NCI-H2107 (cell line): ENCODE results near the gene IL1B.
"Not testable (repeated sequence)": the region's sequence is repeated elsewhere in the genome, so short reads cannot be mapped to it uniquely, and the experiment has no call there.

ENCODE experiments used
- DNase-seq: peaks from one replicate; lab custom pipeline; 2025; lab: John Stamatoyannopoulos, UW

The IL1B gene

DNA sequence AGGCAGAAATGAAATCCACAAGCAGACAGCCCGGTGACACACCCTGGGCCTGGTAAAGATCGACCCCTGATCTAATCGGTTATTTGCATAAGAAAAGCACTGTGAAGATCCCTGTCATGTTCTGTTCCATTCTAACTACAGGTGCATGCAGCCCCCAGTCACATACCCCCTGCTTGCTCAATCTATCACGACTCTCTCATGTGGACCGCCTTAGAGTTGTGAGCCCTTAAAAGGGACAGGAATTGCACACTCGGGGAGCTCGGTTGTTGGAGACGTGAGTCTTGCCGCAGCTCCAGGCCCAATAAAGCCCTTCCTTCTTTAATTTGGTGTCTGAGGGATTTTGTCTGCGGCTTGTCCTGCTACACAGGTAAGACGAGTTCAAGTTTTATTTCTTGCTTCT lies 13.4 kb upstream of the IL1B start:
- DNase-seq: no peak

DNA sequence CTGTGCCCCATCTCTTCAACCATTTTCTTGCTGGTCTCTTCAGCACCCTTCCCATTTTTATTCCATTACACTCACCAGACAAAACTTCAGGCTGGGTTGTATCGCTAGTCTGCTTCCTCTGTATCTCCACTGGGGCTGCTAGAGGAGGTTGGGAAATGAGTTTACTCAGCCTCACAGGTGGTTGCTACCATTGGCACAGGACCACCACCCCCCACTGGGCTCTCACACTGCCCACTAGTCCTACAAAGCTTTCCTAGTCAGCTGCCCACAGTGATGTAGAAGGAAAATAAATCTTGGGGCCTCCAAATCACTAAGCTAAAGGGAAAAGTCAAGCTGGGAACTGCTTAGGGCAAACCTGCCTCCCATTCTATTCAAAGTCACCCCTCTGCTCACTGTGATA lies 12.3 kb upstream of the IL1B start:
- no peak for DNase-seq

DNA sequence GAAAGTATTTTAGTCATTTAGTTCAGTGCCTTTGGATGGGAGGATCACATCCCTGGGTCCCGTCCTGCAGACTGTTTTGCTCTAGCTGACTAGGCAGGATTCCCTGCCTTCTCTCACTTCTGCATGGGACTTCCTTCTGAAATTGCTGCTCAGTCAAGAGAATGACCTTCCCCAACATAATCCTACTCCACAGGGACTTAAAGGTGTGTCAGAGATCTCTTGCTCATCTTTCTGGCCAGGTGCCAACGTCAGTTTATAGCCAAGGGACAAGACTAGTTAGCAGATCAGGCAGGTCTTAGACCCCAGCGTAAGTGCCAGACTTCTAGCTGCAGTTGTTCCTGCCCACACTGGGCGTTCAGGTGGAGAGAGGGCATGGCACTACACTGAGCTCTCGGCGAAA lies 9.5 kb upstream of the IL1B start:
- DNase-seq: no peak

DNA sequence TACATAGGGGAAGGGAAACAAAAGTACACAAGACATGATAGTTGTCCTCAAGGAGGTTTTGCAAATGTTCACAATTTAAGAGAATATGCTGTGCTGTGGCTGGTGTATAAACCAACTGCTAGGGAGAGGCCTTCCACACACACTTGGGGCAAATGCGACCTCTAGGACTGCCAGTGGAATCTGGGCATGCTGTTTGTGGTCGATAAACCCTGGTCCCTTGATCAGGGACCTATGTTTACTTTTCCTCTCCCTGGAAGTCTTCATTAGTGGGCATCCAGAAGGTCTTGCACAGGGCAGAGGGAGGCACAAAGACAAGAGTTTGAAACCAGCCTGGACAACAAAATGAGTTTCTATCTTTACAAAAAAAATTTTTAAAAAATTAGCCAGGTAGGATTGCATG lies 7.3 kb upstream of the IL1B start:
- no peak for DNase-seq

DNA sequence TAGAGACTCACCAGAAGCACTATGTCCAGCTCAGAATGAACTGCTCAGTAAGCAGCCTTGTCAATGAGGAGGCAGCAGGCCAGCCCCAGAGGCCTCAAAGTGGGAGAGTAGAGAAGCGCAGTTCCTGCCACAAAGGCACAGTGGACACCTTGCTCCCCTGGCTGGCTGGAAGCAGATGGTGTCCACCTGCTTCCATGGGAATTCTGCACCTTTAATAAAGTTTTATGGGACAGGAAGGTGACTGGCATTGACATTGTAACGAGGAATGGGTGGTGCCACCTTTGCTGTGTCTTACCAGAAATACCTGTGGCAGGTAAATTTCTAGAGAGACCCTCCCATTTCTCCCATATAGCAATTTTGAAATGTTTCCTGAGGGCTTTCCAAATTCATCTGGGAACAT lies 6.7 kb upstream of the IL1B start:
- no peak for DNase-seq

- no peak for DNase-seq
Measured at GRCh38 chr2:112841295-112842044, 4.9 kb upstream of the IL1B start.

DNA sequence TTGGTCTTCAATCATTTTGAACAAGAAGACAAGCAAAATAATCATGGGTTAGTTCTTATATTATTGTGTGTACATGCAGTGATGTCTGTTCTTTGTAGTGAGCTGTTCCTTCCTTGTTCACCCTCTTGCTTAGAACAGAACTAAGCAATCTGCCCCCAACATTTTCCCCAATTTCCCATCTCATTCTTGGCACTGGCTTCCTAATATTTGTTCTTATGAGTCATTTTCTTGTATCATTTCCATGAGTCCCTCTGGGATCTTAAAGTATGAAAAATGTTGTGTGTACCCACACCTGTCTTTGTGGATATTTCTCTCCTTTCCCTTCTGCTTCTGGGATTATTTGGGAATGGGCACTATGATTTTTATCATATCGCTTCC lies 3.5 kb upstream of the IL1B start:
- no peak for DNase-seq

DNA sequence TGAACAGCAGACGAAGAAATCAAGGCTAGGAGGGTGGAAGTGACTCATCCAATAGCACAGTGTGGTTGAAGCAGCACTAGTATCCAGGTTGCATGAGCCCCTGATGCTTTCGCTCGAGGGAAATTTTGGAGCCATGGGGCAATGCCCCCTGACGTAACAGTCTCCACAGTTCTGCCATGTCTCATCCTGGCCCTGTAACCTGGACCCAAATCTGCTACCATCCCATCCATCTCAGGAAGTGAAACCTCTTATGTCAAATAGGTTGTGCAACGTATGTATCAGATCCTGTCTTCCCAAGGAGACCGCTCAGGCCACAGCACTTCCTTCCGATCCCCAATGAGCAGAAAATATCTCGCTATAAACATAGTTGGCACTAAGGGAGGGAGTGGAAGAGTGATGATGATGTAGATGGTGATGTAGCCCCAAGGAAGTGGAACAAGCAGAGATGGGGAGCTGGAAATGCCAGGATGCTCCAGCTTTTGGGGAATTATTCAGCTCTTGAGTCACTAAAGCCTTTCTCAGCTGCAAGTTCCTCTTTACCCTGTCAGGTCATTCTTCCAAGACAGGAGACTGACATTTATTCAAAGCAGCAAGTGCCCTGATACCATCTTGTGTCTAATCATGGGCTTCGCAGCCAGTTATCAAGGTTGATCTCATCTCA lies 3.0 kb upstream of the IL1B start:
- no peak for DNase-seq

GRCh38 chr2:112836163-112836560 lies 417 bp downstream of the IL1B start:
- DNase-seq: no peak

- no peak for DNase-seq
Measured at GRCh38 chr2:112835536-112836162, 930 bp downstream of the IL1B start.

- no peak for DNase-seq
Measured at GRCh38 chr2:112835061-112835501, 1.5 kb downstream of the IL1B start.

- DNase-seq: no peak
Measured at GRCh38 chr2:112834396-112835037, 2.1 kb downstream of the IL1B start.

DNA sequence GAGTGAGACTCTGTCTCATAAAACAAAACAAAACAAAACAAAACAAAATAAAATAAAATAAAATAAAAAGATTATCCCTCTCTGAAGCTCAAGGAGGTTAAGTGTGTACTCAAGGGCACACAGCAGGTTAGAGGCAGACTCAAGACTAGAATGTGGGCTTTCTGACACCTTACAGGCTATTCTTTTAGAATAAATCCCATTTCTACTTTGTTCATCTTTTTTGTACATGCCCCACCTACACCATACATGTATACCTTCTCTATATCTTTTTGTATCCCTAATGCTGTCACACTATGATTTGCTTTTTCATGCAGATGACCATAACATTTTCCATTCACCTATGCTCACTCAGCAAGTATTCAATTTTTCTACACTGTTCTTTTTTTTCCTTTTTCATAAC lies 2.6 kb downstream of the IL1B start:
- no peak for DNase-seq

DNA sequence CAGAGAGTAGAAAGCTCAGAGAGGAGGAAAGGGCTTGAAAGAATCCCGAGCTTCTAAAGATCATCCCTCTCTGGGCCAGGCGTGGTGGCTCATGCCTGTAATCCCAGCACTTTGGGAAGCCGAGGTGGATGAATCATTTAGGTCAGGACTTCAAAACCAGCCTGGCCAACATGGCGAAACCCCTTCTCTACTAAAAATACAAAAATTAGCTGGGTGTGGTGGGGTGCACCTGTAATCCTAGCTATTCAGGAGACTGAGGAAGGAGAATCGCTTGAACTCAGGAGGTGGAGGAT lies 3.0 kb downstream of the IL1B start:
- DNase-seq: not testable (repeated sequence)

GRCh38 chr2:112832841-112833638 lies 3.5 kb downstream of the IL1B start:
- no peak for DNase-seq

- DNase-seq: no peak
Measured at GRCh38 chr2:112831946-112832840, 4.4 kb downstream of the IL1B start.

DNA sequence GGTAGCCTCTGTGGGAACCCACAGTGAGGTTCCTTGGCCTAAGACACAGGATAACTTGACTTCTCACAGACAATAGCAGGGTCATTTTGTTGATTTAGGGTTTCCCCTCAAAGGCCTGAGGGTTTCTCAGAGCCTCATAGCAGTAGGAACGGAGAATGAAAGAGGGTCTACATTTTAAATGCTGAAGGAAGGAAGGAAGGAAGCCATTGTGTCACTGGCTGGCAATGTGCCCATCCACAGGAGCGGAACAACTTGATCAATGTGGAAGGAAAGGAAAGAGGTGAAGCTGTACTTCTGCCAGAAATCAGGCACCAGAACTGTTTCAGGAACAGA lies 5.1 kb downstream of the IL1B start:
- DNase-seq: no peak

DNA sequence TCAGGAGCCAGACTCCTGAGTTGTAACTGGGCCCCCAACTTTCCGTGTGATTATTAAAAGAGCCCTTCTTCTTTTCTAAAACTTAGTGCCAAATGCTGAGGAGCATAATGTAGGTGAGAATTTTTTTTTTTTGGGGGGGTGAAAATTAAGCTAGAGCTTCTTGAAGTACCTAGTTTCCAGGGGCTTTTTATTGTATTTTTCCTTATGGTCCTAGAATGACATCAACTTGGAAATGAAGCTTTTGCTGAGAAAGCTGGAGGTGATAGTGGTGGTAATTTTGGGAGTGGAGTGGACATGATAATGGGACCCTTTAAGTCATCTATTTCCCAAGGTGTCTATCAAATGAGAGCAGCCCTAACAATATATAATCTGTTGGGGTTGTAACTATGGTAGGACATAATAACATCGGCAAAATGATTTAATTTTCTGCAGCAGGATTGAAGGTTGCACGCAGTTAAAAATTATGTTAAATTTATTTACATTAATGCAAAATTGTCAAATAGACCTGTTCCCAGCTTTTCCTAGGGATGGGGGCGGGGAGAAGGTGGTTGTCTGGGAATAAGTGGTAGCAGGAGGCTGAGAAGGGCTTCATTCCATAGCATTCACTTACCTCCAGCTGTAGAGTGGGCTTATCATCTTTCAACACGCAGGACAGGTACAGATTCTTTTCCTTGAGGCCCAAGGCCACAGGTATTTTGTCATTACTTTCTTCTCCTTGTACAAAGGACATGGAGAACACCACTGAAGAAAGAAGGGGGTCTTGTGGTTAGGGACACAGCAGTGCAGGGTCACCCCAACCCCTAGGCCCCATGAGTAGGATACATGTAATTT lies 5.7 kb downstream of the IL1B start:
- no peak for DNase-seq

DNA sequence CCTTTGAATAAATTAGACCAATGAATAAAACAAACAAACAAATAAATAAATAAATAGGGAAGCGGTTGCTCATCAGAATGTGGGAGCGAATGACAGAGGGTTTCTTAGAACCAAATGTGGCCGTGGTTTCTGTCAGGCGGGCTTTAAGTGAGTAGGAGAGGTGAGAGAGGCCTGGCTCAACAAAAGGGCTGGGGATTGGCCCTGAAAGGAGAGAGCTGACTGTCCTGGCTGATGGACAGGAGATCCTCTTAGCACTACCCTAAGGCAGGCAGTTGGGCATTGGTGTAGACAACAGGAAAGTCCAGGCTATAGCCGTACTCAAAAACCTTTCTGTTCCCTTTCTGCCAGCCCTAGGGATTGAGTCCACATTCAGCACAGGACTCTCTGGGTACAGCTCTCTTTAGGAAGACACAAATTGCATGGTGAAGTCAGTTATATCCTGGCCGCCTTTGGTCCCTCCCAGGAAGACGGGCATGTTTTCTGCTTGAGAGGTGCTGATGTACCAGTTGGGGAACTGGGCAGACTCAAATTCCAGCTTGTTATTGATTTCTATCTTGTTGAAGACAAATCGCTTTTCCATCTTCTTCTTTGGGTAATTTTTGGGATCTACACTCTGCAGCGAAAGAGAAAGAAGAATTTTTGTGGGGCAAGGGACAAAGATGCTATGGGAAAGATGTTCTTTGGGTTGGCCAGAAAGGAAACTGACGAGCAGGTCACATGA lies 6.5 kb downstream of the IL1B start:
- no peak for DNase-seq
